OCI-LY7 (cell line): Measurements from ENCODE around the gene CCBE1.

Source experiments
- EZH2phosphoT487 ChIP-seq: fragments of 200-600 bp; sonication (generic); IDR thresholded peaks from 2 replicates; pipeline ENCODE4 v1.6.1; 2018; ENCODE audit warnings: low read depth, borderline replicate concordance, mild to moderate bottlenecking, mixed run types, antibody characterized with exemption, low read length, moderate library complexity, mixed read lengths
- TF ChIP-seq, protein P1 (sequence below): fragments of 200-600 bp; sonication (generic); conservative IDR thresholded peaks from 2 replicates; pipeline ENCODE4 v1.5.1; 2014; ENCODE audit warnings: mild to moderate bottlenecking, antibody characterized with exemption, low read length, moderate library complexity, mixed read lengths

DNA sequence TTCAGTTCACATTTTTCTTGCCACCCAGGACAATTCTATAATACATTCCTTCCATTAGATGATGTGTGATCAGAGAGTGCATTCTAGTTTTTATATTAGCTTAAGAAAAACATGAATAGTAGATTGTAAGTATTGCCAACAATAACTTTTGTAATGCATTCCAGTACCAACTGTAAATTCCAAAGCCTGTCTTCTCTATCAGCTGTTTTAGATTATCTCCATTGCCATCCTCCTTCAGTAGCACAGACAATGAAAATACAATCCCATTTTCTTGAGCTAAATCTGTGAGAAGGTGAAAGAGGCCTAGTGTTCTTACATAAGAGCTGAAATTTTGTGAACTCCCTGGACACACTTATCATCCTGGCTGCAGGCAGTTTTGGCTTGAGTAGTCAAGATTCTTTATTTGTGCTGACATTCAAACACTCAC, 103.9 kb downstream of the CCBE1 start:
- TF ChIP-seq, protein P1, sequence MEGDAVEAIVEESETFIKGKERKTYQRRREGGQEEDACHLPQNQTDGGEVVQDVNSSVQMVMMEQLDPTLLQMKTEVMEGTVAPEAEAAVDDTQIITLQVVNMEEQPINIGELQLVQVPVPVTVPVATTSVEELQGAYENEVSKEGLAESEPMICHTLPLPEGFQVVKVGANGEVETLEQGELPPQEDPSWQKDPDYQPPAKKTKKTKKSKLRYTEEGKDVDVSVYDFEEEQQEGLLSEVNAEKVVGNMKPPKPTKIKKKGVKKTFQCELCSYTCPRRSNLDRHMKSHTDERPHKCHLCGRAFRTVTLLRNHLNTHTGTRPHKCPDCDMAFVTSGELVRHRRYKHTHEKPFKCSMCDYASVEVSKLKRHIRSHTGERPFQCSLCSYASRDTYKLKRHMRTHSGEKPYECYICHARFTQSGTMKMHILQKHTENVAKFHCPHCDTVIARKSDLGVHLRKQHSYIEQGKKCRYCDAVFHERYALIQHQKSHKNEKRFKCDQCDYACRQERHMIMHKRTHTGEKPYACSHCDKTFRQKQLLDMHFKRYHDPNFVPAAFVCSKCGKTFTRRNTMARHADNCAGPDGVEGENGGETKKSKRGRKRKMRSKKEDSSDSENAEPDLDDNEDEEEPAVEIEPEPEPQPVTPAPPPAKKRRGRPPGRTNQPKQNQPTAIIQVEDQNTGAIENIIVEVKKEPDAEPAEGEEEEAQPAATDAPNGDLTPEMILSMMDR, result no peak
- TF ChIP-seq EZH2phosphoT487, result no peak
